GM21786 (cell line): ENCODE measurements around the gene PRM3.

Source experiments
- ATAC-seq: cut with Tn5 transposase; IDR thresholded peaks from one replicate; pipeline ENCODE4 v1.9.1; 2021; ENCODE audit not compliant: unreplicated experiment

Gene PRM3

GRCh38 chr16:11283820-11284248 is 10.4 kb upstream of the PRM3 start:
- ATAC-seq, result no peak

GRCh38 chr16:11280616-11281522 is 7.4 kb upstream of the PRM3 start, which contains the start of gene PRM1:
PRM1 (minus strand) TSS chr16:11281330; CDS start chr16:11281238, 92 bp downstream.
- ATAC-seq, result no peak

- no peak for ATAC-seq
These were observed 5.5 kb upstream of the PRM3 start for GRCh38 chr16:11278681-11279628.

- no peak for ATAC-seq
These were observed 4.3 kb upstream of the PRM3 start for GRCh38 chr16:11277607-11278337.

- no peak for ATAC-seq
These were observed 3.6 kb upstream of the PRM3 start for GRCh38 chr16:11276896-11277593.

- no peak for ATAC-seq
These were observed 2.9 kb upstream of the PRM3 start, which contains the start of gene PRM2 for GRCh38 chr16:11276143-11276895. PRM2 (minus strand) TSS chr16:11276480; CDS start chr16:11276370, 110 bp downstream.

- ATAC-seq, result no peak
These were observed 1.5 kb upstream of the PRM3 start for GRCh38 chr16:11274964-11275363.

- ATAC-seq, result no peak
These were observed 394 bp upstream of the PRM3 start for GRCh38 chr16:11273721-11274324.

GRCh38 chr16:11272484-11272883 is 945 bp downstream of the PRM3 start:
- ATAC-seq, result no peak

GRCh38 chr16:11271610-11272009 is 1.8 kb downstream of the PRM3 start:
- ATAC-seq, result no peak

GRCh38 chr16:11270602-11271162 is 2.7 kb downstream of the PRM3 start:
- ATAC-seq, result no peak

- no peak for ATAC-seq
These were observed 4.5 kb downstream of the PRM3 start, which contains the start of gene TNP2 for GRCh38 chr16:11268921-11269375. TNP2 (minus strand) TSS chr16:11269325; CDS start chr16:11269262, 63 bp downstream.

- ATAC-seq, result no peak
These were observed 8.3 kb downstream of the PRM3 start for GRCh38 chr16:11265124-11265523.

- no peak for ATAC-seq
These were observed 9.1 kb downstream of the PRM3 start for GRCh38 chr16:11264155-11264832.

GRCh38 chr16:11263737-11264136 is 9.7 kb downstream of the PRM3 start:
- ATAC-seq, result no peak

- ATAC-seq, result no peak
These were observed 10.5 kb downstream of the PRM3 start for GRCh38 chr16:11262915-11263314.

- no peak for ATAC-seq
These were observed 12.8 kb downstream of the PRM3 start for GRCh38 chr16:11260596-11260966.
